Measurements from ENCODE around the gene KLK14.
A peak's percentile ranks its signal among the peaks of the same experiment; 100 is the strongest.

The KLK14 gene

DNA sequence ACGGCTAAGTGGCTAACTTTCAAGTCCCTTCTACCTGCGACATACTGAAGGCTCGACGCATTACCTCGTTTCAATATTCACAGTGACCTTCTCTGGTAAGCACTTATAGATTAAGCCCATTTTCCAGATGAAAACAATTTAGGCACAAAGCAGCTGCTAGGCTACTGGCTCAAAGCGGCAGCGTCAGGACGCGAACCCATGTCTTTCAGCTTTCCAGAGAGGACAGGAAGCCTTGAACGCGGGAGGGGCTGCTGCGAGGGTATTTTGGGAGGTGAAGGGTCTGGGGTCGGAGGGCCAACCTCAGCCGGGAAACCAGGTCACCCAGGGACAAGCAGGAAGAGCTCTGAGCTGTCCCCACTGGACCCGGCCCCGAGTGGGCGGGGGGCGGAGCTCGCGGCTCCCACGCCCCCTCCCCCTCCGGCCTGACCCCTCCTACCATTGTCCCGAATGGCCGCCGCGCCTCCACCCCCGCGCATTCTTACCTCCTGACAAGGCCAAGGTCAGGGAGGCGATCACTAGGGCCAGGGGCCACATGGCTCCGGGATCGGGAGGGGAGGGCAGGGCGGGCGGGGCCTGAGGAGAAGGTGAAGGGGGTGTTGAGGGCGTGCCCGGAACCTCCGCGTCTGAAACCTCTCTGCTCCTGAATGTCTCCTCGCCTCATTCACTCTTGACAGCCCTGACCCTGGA, 18.0 kb downstream of the KLK14 start, which contains the start of gene KLK13:
Gene KLK13, minus strand, starts transcription at position 559 of the 687 bp plus-strand sequence. Its CDS starts 25 bp downstream, at position 534.
- peak; percentile 25 for DNase-seq (ENCODE audit: low read depth)
- H3K4me3 ChIP-seq (ENCODE audit: control insufficient read depth, low read depth, low read length): no peak within 1 kb of the TSS
- TF ChIP-seq, protein P1, sequence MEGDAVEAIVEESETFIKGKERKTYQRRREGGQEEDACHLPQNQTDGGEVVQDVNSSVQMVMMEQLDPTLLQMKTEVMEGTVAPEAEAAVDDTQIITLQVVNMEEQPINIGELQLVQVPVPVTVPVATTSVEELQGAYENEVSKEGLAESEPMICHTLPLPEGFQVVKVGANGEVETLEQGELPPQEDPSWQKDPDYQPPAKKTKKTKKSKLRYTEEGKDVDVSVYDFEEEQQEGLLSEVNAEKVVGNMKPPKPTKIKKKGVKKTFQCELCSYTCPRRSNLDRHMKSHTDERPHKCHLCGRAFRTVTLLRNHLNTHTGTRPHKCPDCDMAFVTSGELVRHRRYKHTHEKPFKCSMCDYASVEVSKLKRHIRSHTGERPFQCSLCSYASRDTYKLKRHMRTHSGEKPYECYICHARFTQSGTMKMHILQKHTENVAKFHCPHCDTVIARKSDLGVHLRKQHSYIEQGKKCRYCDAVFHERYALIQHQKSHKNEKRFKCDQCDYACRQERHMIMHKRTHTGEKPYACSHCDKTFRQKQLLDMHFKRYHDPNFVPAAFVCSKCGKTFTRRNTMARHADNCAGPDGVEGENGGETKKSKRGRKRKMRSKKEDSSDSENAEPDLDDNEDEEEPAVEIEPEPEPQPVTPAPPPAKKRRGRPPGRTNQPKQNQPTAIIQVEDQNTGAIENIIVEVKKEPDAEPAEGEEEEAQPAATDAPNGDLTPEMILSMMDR (conservative IDR thresholded peaks at IDR 0.05; ENCODE audit: control insufficient read depth, insufficient read depth, low read depth, low read length): no peak

- no peak overlapping the region for H3K4me3 ChIP-seq (ENCODE audit: control insufficient read depth, low read depth, low read length)
- no peak for DNase-seq (ENCODE audit: low read depth)
- TF ChIP-seq, protein P1 (conservative IDR thresholded peaks at IDR 0.05; ENCODE audit: control insufficient read depth, insufficient read depth, low read depth, low read length): no peak
These were observed 19.0 kb downstream of the KLK14 start for GRCh38 chr19:51063664-51064063.

- TF ChIP-seq, protein P1 (conservative IDR thresholded peaks at IDR 0.05; ENCODE audit: control insufficient read depth, insufficient read depth, low read depth, low read length): no peak
- no peak for DNase-seq (ENCODE audit: low read depth)
- H3K4me3 ChIP-seq (ENCODE audit: control insufficient read depth, low read depth, low read length): no peak overlapping the region
These were observed 21.7 kb downstream of the KLK14 start for GRCh38 chr19:51060973-51061372.

DNA sequence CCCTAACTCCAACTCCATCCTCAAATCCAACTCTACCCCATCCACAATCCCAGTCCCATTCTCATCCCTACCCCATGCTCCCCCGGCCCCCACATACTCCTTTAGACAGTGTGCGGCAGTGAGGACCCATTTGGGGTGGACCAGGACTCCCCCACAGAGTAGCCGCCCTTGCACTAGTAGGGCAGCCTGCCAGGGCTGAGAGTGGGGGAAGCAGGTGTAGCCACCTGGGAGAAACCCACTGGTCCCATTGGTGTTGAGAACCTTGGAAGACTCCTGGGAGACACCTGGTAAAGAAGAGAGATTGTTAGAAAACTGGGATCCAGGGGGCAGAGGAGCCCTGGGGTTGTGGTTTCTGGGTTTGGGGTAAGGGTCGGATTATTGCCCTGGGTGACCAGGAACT, 22.4 kb downstream of the KLK14 start:
- DNase-seq (ENCODE audit: low read depth): no peak
- H3K4me3 ChIP-seq (ENCODE audit: control insufficient read depth, low read depth, low read length): no peak overlapping the region
- TF ChIP-seq, protein P1 (conservative IDR thresholded peaks at IDR 0.05; ENCODE audit: control insufficient read depth, insufficient read depth, low read depth, low read length): no peak

GRCh38 chr19:51059715-51060114, 23.0 kb downstream of the KLK14 start:
- DNase-seq (ENCODE audit: low read depth): no peak
- no peak overlapping the region for H3K4me3 ChIP-seq (ENCODE audit: control insufficient read depth, low read depth, low read length)
- TF ChIP-seq, protein P1 (conservative IDR thresholded peaks at IDR 0.05; ENCODE audit: control insufficient read depth, insufficient read depth, low read depth, low read length): no peak

DNA sequence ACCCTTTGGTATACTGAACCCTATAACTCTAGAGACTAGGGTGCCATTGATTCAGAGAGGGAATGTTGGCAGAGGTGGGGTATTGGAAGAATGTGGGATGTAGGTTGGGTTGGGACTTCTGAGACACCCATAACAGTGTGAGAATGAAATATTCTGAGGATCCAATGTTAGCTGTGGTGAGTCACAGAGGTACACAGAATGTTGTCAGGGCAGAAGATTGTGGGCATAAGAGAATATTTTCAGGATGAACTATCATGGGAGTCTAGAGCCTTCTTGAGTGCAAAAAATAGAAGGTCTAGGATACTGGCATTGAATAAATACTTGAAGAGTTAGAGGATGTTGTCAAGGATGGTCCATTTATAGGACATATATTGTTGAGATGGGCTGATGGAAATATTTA, 26.8 kb downstream of the KLK14 start:
- TF ChIP-seq, protein P1 (conservative IDR thresholded peaks at IDR 0.05; ENCODE audit: control insufficient read depth, insufficient read depth, low read depth, low read length): no peak
- no peak for DNase-seq (ENCODE audit: low read depth)
- H3K4me3 ChIP-seq (ENCODE audit: control insufficient read depth, low read depth, low read length): no peak overlapping the region

DNA sequence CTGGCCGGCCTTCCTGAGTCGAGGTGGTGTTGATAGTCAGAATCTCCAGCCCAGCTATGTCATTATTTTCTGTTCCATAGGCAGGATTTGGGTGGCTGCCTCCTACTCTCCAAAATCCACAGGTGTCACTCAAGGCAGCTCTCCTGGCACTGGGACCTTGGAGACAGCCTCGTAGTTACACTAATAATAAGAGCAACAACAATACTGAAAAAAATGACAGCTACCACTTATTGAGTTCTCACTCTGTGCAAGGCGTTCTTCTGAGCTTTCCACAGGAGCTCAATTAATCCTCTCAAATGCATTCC, 35.7 kb downstream of the KLK14 start:
- TF ChIP-seq, protein P1 (conservative IDR thresholded peaks at IDR 0.05; ENCODE audit: control insufficient read depth, insufficient read depth, low read depth, low read length): no peak
- H3K4me3 ChIP-seq (ENCODE audit: control insufficient read depth, low read depth, low read length): no peak overlapping the region
- no peak for DNase-seq (ENCODE audit: low read depth)

Measured in fibroblast of mammary gland (primary cell).